Parietal lobe (tissue), 2 donors: Measurements from ENCODE around the gene TMEM140. TPM values are rescaled to one million over a fixed set of nuclear protein-coding genes. Genes with fewer than 3 reads are reported as not detected.

ENCODE experiments used
- small RNA-seq: library from RNA; depleted of rRNA; stranded (forward); fragments of <200 nt; gene quantifications from one replicate; pipeline ENCODE3, GENCODE V24; 2014; ENCODE audit warnings: low replicate concordance
- total RNA-seq: library from RNA; depleted of rRNA; stranded (reverse); fragments of >200 nt; gene quantifications from one replicate; pipeline ENCODE4 v1.2.3, GENCODE V29; 2014

Gene TMEM140
- not detected for total RNA-seq

DNA sequence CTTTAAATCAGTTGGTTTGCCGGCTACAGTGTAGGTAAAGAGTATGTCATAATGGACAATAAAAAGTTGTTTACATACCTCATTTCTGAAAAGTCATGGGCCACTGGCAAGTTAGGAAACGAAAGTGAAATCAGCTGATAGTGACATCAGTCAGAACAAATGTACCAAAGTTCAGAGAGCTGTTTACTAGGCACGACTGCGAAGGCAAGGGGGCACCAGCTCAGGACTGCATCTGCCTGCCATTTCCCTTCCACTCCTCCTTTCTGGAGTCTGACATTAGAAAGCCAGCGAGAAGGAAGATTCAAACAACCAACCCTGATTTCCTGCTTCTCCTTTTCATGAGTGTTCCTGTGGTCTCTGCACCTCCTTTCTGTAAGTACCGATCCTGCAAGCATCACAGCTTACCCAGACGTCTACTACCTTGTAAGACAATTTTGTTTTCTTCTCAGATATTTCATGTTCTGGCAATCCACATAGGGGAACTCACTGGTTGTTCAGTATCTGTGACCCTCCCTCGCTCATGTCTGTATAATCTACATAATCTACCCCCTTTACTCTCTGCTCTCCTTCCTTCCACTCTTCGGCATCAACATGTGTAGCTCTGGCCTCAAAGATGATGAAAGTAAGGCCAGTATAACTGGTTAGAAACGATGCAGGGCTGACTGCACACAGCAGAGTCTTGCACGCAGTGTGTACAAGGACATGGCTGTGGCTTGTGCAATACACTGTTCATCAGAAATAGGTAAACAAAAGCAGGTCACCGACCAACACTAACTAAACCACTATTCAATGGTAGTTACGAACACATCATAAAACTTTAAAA is at the start of gene TMEM140:
Gene TMEM140 (plus strand): TSS at position 174 of the 823 bp plus-strand sequence. CDS start 16,370 bp downstream, outside the sequence.

DNA sequence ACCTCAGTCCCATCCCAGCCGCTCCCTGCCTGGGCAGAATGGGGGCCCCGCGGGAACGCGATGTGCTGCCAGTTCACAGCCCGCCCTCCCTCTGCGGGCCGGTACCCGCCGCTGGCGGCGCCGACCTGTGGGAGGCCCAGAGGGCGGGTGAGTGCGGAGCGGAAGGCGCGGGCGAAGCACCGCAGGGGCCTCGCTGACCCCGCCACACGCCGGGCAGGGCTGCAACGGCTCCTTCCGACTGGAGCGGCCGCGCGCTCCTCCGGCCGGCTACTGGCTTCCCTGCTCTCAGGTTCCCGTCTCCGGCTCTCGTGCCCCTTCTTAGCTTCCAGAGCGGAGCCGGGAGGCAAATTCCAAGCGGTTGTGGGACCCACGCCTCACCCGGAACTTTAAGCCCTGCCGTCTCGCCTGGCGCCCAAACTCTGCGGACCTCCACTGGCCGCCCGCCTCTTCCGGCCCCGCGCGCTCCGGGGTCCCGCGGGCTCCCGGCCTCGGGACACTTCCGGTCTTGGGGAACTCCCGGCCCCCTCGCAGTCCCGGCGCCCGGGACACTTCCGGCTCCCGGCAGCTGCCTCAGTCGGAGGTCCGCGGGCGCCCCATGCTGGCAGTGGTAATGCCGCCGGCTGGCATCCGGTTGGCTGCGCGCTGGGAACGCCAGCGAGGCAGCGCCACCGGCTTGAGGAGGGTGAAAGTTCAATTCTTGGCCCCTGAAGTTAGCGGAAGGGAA is 22.6 kb downstream of the TMEM140 start, which contains the start of gene CYREN:
Gene CYREN (minus strand): TSS at position 434 of the 724 bp plus-strand sequence. CDS start 1,785 bp downstream, outside the sequence.

DNA sequence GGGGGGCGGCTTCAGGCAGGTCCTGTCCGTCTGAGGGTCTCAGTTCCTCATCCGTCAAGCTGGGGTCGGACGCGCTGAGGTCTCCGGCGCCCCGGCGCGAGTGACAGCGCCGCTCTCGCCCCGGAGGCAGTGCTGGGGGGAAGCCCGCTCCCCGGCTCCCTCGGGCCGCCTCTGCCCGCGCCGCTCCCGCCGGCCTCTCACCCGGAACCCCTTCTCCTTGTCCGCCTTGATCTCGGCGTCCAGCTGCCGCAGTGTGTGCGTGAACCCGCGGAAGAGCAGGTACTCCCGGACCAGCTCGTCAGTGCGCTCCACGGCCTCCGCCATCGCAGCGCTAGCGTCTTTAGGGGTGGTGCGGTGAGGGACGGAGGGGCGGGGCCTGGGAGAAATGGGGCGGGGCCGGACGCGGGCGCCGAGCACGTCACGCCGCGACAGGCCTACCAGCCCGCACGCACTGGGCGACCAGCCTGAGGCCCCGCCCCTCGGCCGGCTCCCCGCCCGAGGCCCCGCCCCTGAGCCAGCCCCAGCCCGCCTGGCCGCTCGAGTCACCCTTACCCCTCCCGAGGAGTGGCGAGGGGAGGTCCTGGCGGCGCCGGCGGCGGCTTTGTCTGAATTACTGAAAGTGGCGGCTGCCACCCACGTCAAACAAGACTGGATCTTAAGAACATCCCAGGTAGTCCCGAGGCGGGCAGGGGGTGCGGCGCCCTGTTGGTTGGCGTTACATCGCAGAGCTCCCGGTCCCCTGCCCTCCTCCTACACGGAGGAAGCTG is 63.5 kb downstream of the TMEM140 start, which contains the start of gene WDR91:
Gene WDR91 (minus strand): TSS at position 348 of the 767 bp plus-strand sequence. CDS start 24 bp downstream, at position 324.

Small RNAs within 50 kb of the gene (small RNA-seq; reads per million reads assigned to genes)
- gene MIR6509: not detected

Other genes starting within 250 kb of the TMEM140 start
- 10.3 TPM for gene AGBL3, start 161.6 kb upstream of the TMEM140 start, total RNA-seq
- gene CYREN, start 22.6 kb downstream of the TMEM140 start, total RNA-seq: 24.1 TPM
- gene WDR91, start 63.5 kb downstream of the TMEM140 start, total RNA-seq: 17.8 TPM
- gene STRA8, start 85.8 kb downstream of the TMEM140 start, total RNA-seq: not detected